Mammary epithelial cell (primary cell): ENCODE results near the gene DIPK2A.

Source experiments
- EZH2 ChIP-seq: IDR thresholded peaks from 2 replicates; pipeline ENCODE4 v1.6.1; 2012; ENCODE audit warnings: low read length, inconsistent platforms, borderline replicate concordance
- TF ChIP-seq, protein P1 (sequence below), 2 donors: IDR thresholded peaks in 1 of 2; conservative IDR thresholded peaks in 1 of 2; 2 replicates each; pipeline ENCODE4 v1.5.1; 2011 to 2012; ENCODE audit warnings: inconsistent platforms in 2 of 2, low read length in 2 of 2, mild to moderate bottlenecking in 2 of 2, control low read depth in 1 of 2, low read depth in 1 of 2; ENCODE audit not compliant: insufficient read depth in 1 of 2; ENCODE audit errors: extremely low read depth in 1 of 2

DNA sequence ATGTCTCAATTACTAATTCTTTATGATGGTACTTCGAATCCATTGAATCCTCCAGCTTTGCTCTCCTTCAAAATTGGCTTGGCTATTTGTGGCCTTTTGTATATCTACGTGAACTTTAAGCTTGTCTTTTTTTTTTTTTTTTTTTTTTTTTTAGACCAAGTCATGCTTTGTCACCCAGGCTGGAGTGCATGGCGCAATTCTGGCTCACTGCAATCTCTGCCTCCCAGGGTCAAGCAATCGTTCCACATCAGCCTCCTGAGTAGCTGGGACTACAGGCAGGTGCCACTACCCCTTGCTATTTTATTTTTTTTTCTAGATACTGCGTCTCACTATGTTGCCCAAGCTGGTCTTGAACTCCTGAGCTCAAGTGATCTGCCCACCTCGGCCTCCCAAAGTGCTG, 7.7 kb upstream of the DIPK2A start:
- TF ChIP-seq, protein P1, sequence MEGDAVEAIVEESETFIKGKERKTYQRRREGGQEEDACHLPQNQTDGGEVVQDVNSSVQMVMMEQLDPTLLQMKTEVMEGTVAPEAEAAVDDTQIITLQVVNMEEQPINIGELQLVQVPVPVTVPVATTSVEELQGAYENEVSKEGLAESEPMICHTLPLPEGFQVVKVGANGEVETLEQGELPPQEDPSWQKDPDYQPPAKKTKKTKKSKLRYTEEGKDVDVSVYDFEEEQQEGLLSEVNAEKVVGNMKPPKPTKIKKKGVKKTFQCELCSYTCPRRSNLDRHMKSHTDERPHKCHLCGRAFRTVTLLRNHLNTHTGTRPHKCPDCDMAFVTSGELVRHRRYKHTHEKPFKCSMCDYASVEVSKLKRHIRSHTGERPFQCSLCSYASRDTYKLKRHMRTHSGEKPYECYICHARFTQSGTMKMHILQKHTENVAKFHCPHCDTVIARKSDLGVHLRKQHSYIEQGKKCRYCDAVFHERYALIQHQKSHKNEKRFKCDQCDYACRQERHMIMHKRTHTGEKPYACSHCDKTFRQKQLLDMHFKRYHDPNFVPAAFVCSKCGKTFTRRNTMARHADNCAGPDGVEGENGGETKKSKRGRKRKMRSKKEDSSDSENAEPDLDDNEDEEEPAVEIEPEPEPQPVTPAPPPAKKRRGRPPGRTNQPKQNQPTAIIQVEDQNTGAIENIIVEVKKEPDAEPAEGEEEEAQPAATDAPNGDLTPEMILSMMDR (conservative IDR thresholded peaks at IDR 0.05 in 1 of 2, IDR thresholded peaks at IDR 0.05 in 1 of 2; ENCODE audit: extremely low read depth in 1 of 2, insufficient read depth in 1 of 2, low read depth in 1 of 2, low read length in 2 of 2): no peak
- TF ChIP-seq EZH2: no peak
